ENCODE measurements around the gene MYPOP.

The MYPOP gene

DNA sequence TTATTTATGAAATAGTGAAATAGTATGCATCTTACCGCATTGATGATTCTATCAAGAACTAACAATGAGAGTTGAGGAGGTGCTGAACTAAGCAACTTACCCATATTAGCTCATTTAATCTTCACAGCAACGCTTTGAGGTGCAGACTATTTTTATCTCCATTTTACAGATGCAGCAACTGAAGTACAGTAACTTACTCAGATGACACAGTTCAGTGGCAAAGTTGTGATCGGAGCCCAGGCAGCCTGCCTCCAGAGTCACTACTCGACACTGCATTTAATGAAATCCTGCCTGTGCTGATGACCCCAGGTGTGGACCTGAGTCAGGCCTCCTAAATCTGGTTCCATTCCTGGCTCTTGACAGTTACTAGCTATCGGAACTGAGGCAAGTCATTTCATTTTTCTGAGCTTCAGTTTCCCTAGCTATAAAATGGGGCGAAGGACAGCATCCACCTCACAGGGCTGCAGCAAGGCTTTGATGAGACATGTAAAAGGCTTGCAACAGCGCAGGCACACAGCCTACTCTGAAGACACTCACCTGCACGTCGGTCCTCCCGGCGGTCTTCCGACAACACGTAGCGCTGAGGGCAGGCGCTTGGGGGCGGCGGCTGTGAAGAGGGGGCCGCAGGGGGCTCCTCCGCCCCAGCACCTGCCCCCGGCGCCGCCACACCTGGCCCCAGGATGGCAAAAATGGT lies 1.5 kb downstream of the MYPOP start:
- Histone ChIP-seq H3K14ac (ENCODE audit: low read length) (no peak overlapping the region), H3K36me3 (replicated peaks in 1 of 2; ENCODE audit: control insufficient read depth in 2 of 2, insufficient read depth in 2 of 2, low read length in 2 of 2) (peaks cover 11 to 38% of the 10 kb centered on the region in 2 donors), H2AFZ (ENCODE audit: low read length) (no peak overlapping the region), H2AK5ac (ENCODE audit: low read depth, low read length) (peak overlapping the region; percentile 61), H3K4me1 (ENCODE audit: control insufficient read depth in 2 of 2, insufficient read depth in 1 of 2, low read depth in 1 of 2, low read length in 2 of 2) (peaks cover 6 to 8% of the 10 kb centered on the region in 2 donors), H2BK12ac (ENCODE audit: low read length) (no peak overlapping the region), H3K4me3 (ENCODE audit: low read length in 2 of 2) (peak overlapping the region; percentile 79 to 81), H4K91ac (ENCODE audit: low read depth, low read length, poor library complexity) (no peak overlapping the region), H3K23ac (ENCODE audit: low read depth, low read length, poor library complexity) (peak overlapping the region; percentile 45), H4K8ac (ENCODE audit: low read depth, low read length) (no peak overlapping the region), H3K27me3 (ENCODE audit: control insufficient read depth in 3 of 3, insufficient read depth in 3 of 3, low read depth in 1 of 3, low read length in 3 of 3) (peaks cover 0 to 19% (median 9%) of the 10 kb centered on the region in 3 experiments), H2BK5ac (ENCODE audit: low read length) (no peak overlapping the region), H3K27ac (replicated peaks; ENCODE audit: low read length) (no peak overlapping the region), H3K18ac (ENCODE audit: low read length) (peak overlapping the region; percentile 90), H3K79me1 (ENCODE audit: low read depth, low read length) (peaks cover 6% of the 10 kb centered on the region), H3K4me2 (ENCODE audit: insufficient read depth, low read length, poor library complexity, severe bottlenecking) (peak overlapping the region; percentile 91), H3K9ac (ENCODE audit: low read depth, low read length, poor library complexity) (peak overlapping the region; percentile 82), H2BK120ac (ENCODE audit: low read depth, low read length) (peak overlapping the region; percentile 4), H2BK15ac (ENCODE audit: low read length) (no peak overlapping the region), H3K9me3 (replicated peaks in 1 of 2; ENCODE audit: control insufficient read depth in 2 of 2, insufficient read depth in 1 of 2, low read depth in 1 of 2, low read length in 2 of 2) (no peaks in the 10 kb centered on the region), H3K4ac (ENCODE audit: low read length) (no peak overlapping the region)
- WGBS, 2 donors (ENCODE audit: extremely low coverage in 2 of 2, insufficient read length in 2 of 2, insufficient replicate concordance in 1 of 2) = no CpG with 5 or more reads among the region's 22 CpGs
- no peak for DNase-seq (ENCODE audit: low spot score)

- H3K36me3 ChIP-seq (replicated peaks in 1 of 2; ENCODE audit: control insufficient read depth in 2 of 2, insufficient read depth in 2 of 2, low read length in 2 of 2) = peaks cover 16 to 45% of the 10 kb centered on the region in 2 donors
- H2BK120ac ChIP-seq (ENCODE audit: low read depth, low read length) = no peak overlapping the region
- H2AFZ ChIP-seq (ENCODE audit: low read length) = no peak overlapping the region
- no peak overlapping the region for H3K14ac ChIP-seq (ENCODE audit: low read length)
- WGBS, 2 donors (ENCODE audit: extremely low coverage in 2 of 2, insufficient read length in 2 of 2, insufficient replicate concordance in 1 of 2) = 100% methylated on average over 1 of the region's 4 CpGs; no CpG with 5 or more reads in 1 of the 2 donors
- no peaks in the 10 kb centered on the region for H3K9me3 ChIP-seq (replicated peaks in 1 of 2; ENCODE audit: control insufficient read depth in 2 of 2, insufficient read depth in 1 of 2, low read depth in 1 of 2, low read length in 2 of 2)
- no peak overlapping the region for H2AK5ac ChIP-seq (ENCODE audit: low read depth, low read length)
- no peak overlapping the region for H4K8ac ChIP-seq (ENCODE audit: low read depth, low read length)
- H4K91ac ChIP-seq (ENCODE audit: low read depth, low read length, poor library complexity) = no peak overlapping the region
- H3K27me3 ChIP-seq (ENCODE audit: control insufficient read depth in 3 of 3, insufficient read depth in 3 of 3, low read depth in 1 of 3, low read length in 3 of 3) = peaks cover 0 to 19% (median 9%) of the 10 kb centered on the region in 3 experiments
- no peak overlapping the region for H2BK15ac ChIP-seq (ENCODE audit: low read length)
- H3K4me2 ChIP-seq (ENCODE audit: insufficient read depth, low read length, poor library complexity, severe bottlenecking) = no peak overlapping the region
- H3K9ac ChIP-seq (ENCODE audit: low read depth, low read length, poor library complexity) = no peak overlapping the region
- no peak overlapping the region for H2BK5ac ChIP-seq (ENCODE audit: low read length)
- no peak overlapping the region for H3K18ac ChIP-seq (ENCODE audit: low read length)
- H3K27ac ChIP-seq (replicated peaks; ENCODE audit: low read length) = no peak overlapping the region
- H3K4me3 ChIP-seq (ENCODE audit: low read length in 2 of 2) = no peak overlapping the region
- H3K4me1 ChIP-seq (ENCODE audit: control insufficient read depth in 2 of 2, insufficient read depth in 1 of 2, low read depth in 1 of 2, low read length in 2 of 2) = peaks cover 8% of the 10 kb centered on the region in 2 donors
- H2BK12ac ChIP-seq (ENCODE audit: low read length) = no peak overlapping the region
- no peak overlapping the region for H3K4ac ChIP-seq (ENCODE audit: low read length)
- H3K23ac ChIP-seq (ENCODE audit: low read depth, low read length, poor library complexity) = no peak overlapping the region
- H3K79me1 ChIP-seq (ENCODE audit: low read depth, low read length) = peaks cover 6% of the 10 kb centered on the region
- DNase-seq (ENCODE audit: low spot score) = no peak
Measured at GRCh38 chr19:45899919-45900589, 2.4 kb downstream of the MYPOP start.

DNA sequence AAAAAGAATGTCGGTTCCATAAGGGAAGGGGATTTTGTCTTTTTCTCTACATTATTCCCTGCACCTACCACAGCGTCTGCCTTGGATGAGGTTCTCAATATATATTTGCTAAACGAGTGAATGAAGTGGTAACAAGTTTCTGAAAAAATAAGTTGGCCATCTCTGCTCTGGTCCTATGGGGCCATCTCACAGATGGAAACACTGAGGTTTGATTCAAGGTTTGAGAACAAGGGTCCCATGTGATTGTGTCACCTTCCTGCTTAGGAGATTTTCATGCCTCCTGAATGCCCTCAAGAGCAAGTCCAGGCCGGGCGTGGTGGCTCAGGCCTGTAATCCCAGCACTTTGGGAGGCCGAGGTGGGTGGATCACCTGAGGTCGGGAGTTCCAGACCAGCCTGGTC lies 3.2 kb downstream of the MYPOP start:
- WGBS, 2 donors (ENCODE audit: extremely low coverage in 2 of 2, insufficient read length in 2 of 2, insufficient replicate concordance in 1 of 2) = no CpG with 5 or more reads among the region's 7 CpGs
- no peak overlapping the region for H3K14ac ChIP-seq (ENCODE audit: low read length)
- peaks cover 6% of the 10 kb centered on the region for H3K79me1 ChIP-seq (ENCODE audit: low read depth, low read length)
- H3K9me3 ChIP-seq (replicated peaks in 1 of 2; ENCODE audit: control insufficient read depth in 2 of 2, insufficient read depth in 1 of 2, low read depth in 1 of 2, low read length in 2 of 2) = no peaks in the 10 kb centered on the region
- H3K27ac ChIP-seq (replicated peaks; ENCODE audit: low read length) = no peak overlapping the region
- H3K4ac ChIP-seq (ENCODE audit: low read length) = no peak overlapping the region
- H2BK12ac ChIP-seq (ENCODE audit: low read length) = no peak overlapping the region
- H3K4me2 ChIP-seq (ENCODE audit: insufficient read depth, low read length, poor library complexity, severe bottlenecking) = no peak overlapping the region
- no peak overlapping the region for H2BK15ac ChIP-seq (ENCODE audit: low read length)
- no peak overlapping the region for H2BK5ac ChIP-seq (ENCODE audit: low read length)
- peaks cover 8% of the 10 kb centered on the region in 2 donors for H3K4me1 ChIP-seq (ENCODE audit: control insufficient read depth in 2 of 2, insufficient read depth in 1 of 2, low read depth in 1 of 2, low read length in 2 of 2)
- no peak overlapping the region for H4K8ac ChIP-seq (ENCODE audit: low read depth, low read length)
- H3K23ac ChIP-seq (ENCODE audit: low read depth, low read length, poor library complexity) = no peak overlapping the region
- no peak overlapping the region for H2AK5ac ChIP-seq (ENCODE audit: low read depth, low read length)
- no peak overlapping the region for H2BK120ac ChIP-seq (ENCODE audit: low read depth, low read length)
- no peak overlapping the region for H3K18ac ChIP-seq (ENCODE audit: low read length)
- H3K27me3 ChIP-seq (ENCODE audit: control insufficient read depth in 3 of 3, insufficient read depth in 3 of 3, low read depth in 1 of 3, low read length in 3 of 3) = peaks cover 0 to 19% (median 9%) of the 10 kb centered on the region in 3 experiments
- DNase-seq (ENCODE audit: low spot score) = no peak
- no peak overlapping the region for H3K9ac ChIP-seq (ENCODE audit: low read depth, low read length, poor library complexity)
- H2AFZ ChIP-seq (ENCODE audit: low read length) = no peak overlapping the region
- no peak overlapping the region for H4K91ac ChIP-seq (ENCODE audit: low read depth, low read length, poor library complexity)
- no peak overlapping the region for H3K4me3 ChIP-seq (ENCODE audit: low read length in 2 of 2)
- peaks cover 16 to 49% of the 10 kb centered on the region in 2 donors for H3K36me3 ChIP-seq (replicated peaks in 1 of 2; ENCODE audit: control insufficient read depth in 2 of 2, insufficient read depth in 2 of 2, low read length in 2 of 2)

DNA sequence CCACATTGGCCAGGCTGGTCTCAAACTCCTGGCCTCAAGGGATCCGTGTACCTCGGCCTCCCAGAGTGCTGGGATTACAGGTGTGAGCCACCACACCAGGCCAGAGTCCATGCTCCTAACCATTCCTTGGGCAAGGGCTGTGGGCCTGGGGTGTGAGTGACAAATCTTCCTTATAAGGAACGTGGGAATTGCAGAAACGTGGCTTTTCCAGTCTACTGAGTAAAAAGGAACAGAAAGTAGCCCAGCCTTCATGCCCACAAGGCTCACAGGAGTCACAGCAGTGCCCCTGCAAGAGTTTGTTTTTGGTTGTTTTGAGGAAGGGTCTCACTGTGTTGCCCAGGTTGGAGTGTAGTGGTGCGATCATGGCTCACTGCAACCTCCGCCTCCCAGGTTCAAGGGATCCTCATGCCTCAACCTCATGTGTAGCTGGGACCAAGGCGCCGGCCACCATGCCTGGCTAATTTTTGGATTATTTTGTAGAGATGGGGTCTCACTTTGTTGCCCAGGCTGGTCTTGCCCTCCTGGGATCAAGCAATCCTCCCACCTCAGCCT lies 5.1 kb downstream of the MYPOP start:
- H4K8ac ChIP-seq (ENCODE audit: low read depth, low read length) = no peak overlapping the region
- no peaks in the 10 kb centered on the region for H3K9me3 ChIP-seq (replicated peaks in 1 of 2; ENCODE audit: control insufficient read depth in 2 of 2, insufficient read depth in 1 of 2, low read depth in 1 of 2, low read length in 2 of 2)
- no peak overlapping the region for H4K91ac ChIP-seq (ENCODE audit: low read depth, low read length, poor library complexity)
- WGBS, 2 donors (ENCODE audit: extremely low coverage in 2 of 2, insufficient read length in 2 of 2, insufficient replicate concordance in 1 of 2) = no CpG with 5 or more reads among the region's 8 CpGs
- peaks cover 0 to 19% (median 9%) of the 10 kb centered on the region in 3 experiments for H3K27me3 ChIP-seq (ENCODE audit: control insufficient read depth in 3 of 3, insufficient read depth in 3 of 3, low read depth in 1 of 3, low read length in 3 of 3)
- no peak overlapping the region for H2BK15ac ChIP-seq (ENCODE audit: low read length)
- H3K4me2 ChIP-seq (ENCODE audit: insufficient read depth, low read length, poor library complexity, severe bottlenecking) = no peak overlapping the region
- H2BK12ac ChIP-seq (ENCODE audit: low read length) = no peak overlapping the region
- H3K18ac ChIP-seq (ENCODE audit: low read length) = no peak overlapping the region
- H3K14ac ChIP-seq (ENCODE audit: low read length) = no peak overlapping the region
- H3K4ac ChIP-seq (ENCODE audit: low read length) = no peak overlapping the region
- H2AFZ ChIP-seq (ENCODE audit: low read length) = no peak overlapping the region
- no peak overlapping the region for H3K4me3 ChIP-seq (ENCODE audit: low read length in 2 of 2)
- no peak overlapping the region for H2AK5ac ChIP-seq (ENCODE audit: low read depth, low read length)
- peaks cover 17 to 52% of the 10 kb centered on the region in 2 donors for H3K36me3 ChIP-seq (replicated peaks in 1 of 2; ENCODE audit: control insufficient read depth in 2 of 2, insufficient read depth in 2 of 2, low read length in 2 of 2)
- H3K79me1 ChIP-seq (ENCODE audit: low read depth, low read length) = peaks cover 6% of the 10 kb centered on the region
- H3K4me1 ChIP-seq (ENCODE audit: control insufficient read depth in 2 of 2, insufficient read depth in 1 of 2, low read depth in 1 of 2, low read length in 2 of 2) = peaks cover 6 to 8% of the 10 kb centered on the region in 2 donors
- no peak for DNase-seq (ENCODE audit: low spot score)
- H2BK120ac ChIP-seq (ENCODE audit: low read depth, low read length) = no peak overlapping the region
- H3K9ac ChIP-seq (ENCODE audit: low read depth, low read length, poor library complexity) = no peak overlapping the region
- no peak overlapping the region for H3K27ac ChIP-seq (replicated peaks; ENCODE audit: low read length)
- H3K23ac ChIP-seq (ENCODE audit: low read depth, low read length, poor library complexity) = no peak overlapping the region
- H2BK5ac ChIP-seq (ENCODE audit: low read length) = no peak overlapping the region

Data from neuronal stem cell (in vitro differentiated cells).